BE2C (cell line): ENCODE measurements around the gene MIEN1.
"Not testable (repeated sequence)": the region's sequence is repeated elsewhere in the genome, so short reads cannot be mapped to it uniquely, and the experiment has no call there.

Experiments used
- DNase-seq: peaks from one replicate; pipeline ENCODE4 v3.0.0-alpha.2; 2020
- H3K27me3 ChIP-seq: fragments of 250-450 bp; sonication (Bioruptor Pico); 2 replicates; pipeline ENCODE4 v1.5.1; 2020; ENCODE audit warnings: mild to moderate bottlenecking
- H3K36me3 ChIP-seq: fragments of 250-450 bp; sonication (Bioruptor Pico); 2 replicates; pipeline ENCODE4 v1.5.1; 2020; ENCODE audit warnings: mild to moderate bottlenecking
- H3K4me1 ChIP-seq: fragments of 250-450 bp; sonication (Bioruptor Pico); 2 replicates; pipeline ENCODE4 v1.5.1; 2020
- H3K4me3 ChIP-seq: 2 replicates; pipeline ENCODE4 v1.5.1; 2011; ENCODE audit warnings: low read depth, low read length
- H3K9me3 ChIP-seq: fragments of 250-450 bp; sonication (Bioruptor Pico); 2 replicates; pipeline ENCODE4 v1.5.1; 2020
- TF ChIP-seq, protein P1 (sequence below): IDR thresholded peaks from 2 replicates; pipeline ENCODE4 v1.5.1; 2012; ENCODE audit warnings: mild to moderate bottlenecking, low read depth, low read length

MIEN1 gene

DNA sequence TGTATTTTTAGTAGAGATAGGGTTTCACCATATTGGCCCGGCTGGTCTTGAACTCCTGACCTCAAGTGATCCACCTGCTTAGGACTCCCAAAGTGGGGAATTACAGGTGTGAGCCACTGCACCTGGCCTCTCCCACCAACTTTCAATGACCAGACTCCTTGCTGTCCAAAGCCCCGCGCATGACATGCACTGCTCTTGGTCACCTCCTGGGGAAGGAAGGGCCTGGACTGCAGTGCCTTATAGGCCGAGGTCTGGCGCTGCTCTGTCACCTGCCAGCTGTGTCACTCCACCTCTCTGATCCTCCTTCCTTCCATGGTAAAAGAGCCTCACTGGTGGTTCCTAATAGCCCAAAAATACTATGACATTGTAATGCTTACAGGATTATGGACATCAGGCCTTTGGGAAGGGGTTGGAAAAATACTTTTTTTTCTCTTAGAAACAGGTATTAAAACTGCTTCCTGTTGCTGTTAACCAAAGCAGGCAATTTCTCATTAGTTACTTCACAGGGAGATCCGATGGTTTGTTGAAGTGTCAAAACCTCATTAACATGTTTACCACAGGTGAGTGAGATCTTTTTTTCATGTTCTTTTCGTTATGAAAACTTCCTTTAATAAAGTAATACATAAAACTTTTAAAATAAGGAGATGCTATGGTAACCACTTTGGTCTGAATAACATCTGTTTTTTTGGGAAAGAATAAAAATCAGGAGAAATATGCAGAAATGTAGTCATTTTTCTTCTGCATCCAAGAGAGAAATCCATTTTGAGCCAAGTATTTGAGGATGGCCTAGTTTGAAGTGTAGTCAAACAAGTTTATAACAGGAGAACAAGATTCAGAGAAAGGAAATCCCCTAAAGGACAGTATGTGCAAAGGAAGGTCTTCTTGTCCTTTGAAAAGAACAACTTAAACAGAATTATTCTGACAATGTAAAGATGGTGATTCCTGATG is 42.9 kb upstream of the MIEN1 start:
- Histone ChIP-seq H3K4me1 (no peaks in the 10 kb centered on the region), H3K36me3 (no peaks in the 10 kb centered on the region), H3K4me3 (no peak overlapping the region), H3K27me3 (peaks cover 84% of the 10 kb centered on the region), H3K9me3 (no peaks in the 10 kb centered on the region; the same call in 1 of the 2 replicates)
- DNase-seq = no peak
- TF ChIP-seq, protein P1, sequence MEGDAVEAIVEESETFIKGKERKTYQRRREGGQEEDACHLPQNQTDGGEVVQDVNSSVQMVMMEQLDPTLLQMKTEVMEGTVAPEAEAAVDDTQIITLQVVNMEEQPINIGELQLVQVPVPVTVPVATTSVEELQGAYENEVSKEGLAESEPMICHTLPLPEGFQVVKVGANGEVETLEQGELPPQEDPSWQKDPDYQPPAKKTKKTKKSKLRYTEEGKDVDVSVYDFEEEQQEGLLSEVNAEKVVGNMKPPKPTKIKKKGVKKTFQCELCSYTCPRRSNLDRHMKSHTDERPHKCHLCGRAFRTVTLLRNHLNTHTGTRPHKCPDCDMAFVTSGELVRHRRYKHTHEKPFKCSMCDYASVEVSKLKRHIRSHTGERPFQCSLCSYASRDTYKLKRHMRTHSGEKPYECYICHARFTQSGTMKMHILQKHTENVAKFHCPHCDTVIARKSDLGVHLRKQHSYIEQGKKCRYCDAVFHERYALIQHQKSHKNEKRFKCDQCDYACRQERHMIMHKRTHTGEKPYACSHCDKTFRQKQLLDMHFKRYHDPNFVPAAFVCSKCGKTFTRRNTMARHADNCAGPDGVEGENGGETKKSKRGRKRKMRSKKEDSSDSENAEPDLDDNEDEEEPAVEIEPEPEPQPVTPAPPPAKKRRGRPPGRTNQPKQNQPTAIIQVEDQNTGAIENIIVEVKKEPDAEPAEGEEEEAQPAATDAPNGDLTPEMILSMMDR = no peak

DNA sequence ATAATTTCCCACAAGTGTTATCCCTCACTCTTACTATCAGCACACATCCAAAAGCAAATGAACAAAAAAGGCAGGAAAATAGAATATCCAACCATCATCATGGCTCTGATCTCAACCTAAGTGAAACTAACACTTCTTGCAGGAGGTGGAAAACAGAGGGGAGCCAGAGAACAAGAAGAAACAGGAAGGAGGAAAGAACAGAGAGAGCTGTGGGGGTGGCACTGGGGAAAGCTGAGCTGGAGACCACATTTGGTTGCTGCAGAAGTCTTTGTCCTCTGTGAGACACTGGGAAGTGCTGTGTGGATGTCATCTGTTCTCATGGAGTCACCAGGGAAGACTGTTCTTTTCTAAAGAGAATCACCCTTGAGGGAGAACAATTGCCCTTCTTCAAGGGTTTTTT is 42.1 kb upstream of the MIEN1 start:
- Histone ChIP-seq H3K27me3 (peaks cover 82% of the 10 kb centered on the region), H3K4me3 (no peak overlapping the region), H3K4me1 (no peaks in the 10 kb centered on the region), H3K9me3 (no peaks in the 10 kb centered on the region; the same call in 1 of the 2 replicates), H3K36me3 (no peaks in the 10 kb centered on the region)
- TF ChIP-seq, protein P1 = no peak
- no peak for DNase-seq

DNA sequence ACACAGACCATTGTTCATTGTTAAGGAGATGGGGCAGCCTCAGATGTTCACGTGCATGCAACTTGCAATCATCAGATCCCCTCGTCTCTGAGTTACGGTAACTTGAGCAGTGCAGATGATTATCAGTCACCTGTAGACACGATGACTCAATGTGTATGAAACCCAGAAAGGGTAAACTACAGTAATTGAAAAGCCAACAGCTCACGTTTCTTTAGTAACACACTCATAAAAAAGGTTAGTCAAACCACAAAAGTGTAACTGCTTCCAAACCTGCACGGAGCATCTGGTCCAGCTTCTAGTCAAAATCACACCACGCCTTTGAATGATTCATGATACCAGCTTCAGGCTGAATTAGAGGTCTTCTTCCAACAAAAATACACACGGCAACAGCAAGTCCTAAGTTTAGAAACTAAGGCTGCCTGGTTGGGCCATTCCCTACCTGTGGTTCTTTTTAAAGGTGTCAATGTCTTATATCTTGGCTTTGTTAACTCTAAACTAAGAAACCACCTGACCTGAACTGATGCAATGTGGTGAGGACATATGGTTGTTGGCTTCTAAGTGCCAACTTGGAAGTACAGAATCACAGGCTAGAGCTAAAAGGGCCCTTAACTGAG is 39.7 kb upstream of the MIEN1 start:
- no peak for DNase-seq
- Histone ChIP-seq H3K9me3 (peaks cover 13% of the 10 kb centered on the region), H3K36me3 (no peaks in the 10 kb centered on the region), H3K27me3 (peaks cover 81% of the 10 kb centered on the region), H3K4me1 (no peaks in the 10 kb centered on the region), H3K4me3 (no peak overlapping the region)
- TF ChIP-seq, protein P1 = no peak

DNA sequence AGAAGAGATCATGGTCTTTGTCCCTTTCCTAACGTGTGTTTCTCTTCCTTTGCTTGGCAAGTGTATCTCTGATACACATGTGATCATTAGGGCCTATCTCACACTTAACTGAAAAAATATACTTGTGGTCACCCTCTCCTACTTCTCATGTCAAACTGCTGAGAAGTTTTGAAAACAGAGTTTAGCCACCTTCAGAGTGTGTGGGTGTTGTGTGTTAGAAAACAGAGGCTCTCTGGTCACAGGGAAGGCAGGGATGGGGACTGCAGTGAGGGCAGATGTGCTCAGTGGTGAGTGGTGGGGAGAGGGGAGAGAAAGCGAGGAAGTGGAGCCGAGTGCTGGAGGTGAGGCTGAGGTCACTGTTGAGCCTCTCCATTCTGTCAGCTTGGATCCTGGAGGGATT is 36.8 kb upstream of the MIEN1 start:
- H3K4me3 ChIP-seq = no peak overlapping the region
- DNase-seq = no peak
- H3K9me3 ChIP-seq = peaks cover 13% of the 10 kb centered on the region
- no peaks in the 10 kb centered on the region for H3K36me3 ChIP-seq
- no peaks in the 10 kb centered on the region for H3K4me1 ChIP-seq
- TF ChIP-seq, protein P1 = no peak
- peaks cover 79% of the 10 kb centered on the region for H3K27me3 ChIP-seq

DNA sequence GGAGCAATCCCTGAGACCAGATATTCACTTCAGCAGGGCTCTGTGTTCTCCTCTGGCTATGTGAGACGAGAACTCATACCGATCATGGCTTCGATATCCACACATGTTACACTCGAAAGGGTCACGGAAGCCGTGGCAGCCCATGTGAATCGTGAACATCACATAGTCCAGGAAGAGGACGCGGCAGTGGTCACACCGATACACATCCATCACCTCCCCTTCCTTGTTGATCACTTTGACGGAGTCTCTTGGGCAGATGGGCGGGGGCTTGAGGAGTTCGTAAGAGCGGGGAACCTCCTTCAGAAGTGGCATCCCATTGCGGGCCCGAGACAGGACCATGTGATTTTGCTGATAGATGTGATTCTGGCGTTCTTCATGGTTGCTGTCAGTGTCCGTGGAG is 35.4 kb upstream of the MIEN1 start:
- H3K4me3 ChIP-seq = no peak overlapping the region
- peaks cover 87% of the 10 kb centered on the region for H3K27me3 ChIP-seq
- no peaks in the 10 kb centered on the region for H3K4me1 ChIP-seq
- H3K36me3 ChIP-seq = no peaks in the 10 kb centered on the region
- H3K9me3 ChIP-seq = peaks cover 13% of the 10 kb centered on the region
- TF ChIP-seq, protein P1 = no peak
- DNase-seq = no peak

DNA sequence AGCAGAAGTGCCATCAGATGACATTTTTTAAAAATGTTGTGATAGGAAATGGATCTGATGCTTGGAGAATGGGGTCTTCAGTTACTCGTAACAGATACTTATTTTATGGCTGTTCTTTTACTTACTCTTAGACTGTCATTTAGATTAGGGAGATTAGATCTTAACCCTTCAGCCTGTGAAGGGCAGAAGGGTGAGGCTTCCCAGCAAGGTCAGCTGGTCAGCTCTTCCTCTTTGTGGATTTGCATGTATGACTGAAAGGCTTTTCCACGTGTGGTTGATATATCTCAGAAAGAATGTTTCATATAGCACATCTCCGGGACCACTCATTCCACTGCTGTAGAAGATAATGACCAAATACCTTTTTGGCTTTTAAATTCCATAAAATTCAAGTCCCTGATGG is 34.8 kb upstream of the MIEN1 start:
- Histone ChIP-seq H3K4me3 (no peak overlapping the region), H3K4me1 (no peaks in the 10 kb centered on the region), H3K27me3 (peaks cover 91% of the 10 kb centered on the region), H3K9me3 (peaks cover 13% of the 10 kb centered on the region), H3K36me3 (no peaks in the 10 kb centered on the region)
- no peak for DNase-seq
- TF ChIP-seq, protein P1 = no peak

DNA sequence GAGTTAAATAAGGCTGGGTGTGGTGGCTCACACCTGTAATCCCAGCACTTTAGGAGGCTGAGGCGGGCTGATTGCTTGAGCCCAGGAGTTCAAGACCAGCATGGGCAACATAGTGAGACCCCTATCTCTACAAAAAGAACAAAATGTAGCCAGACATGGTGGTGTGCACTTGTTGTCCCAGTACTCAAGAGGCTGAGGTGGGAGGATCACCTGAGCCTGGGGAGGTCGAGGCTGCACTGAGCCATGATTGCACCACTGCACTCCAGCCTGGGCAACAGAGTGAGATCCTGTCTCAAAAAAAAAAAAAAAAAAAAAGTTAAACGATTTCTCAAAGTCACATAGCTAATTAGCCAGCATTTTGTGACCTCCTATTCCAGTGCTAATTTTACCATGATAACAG is 33.8 kb upstream of the MIEN1 start:
- H3K4me1 ChIP-seq, H3K36me3 ChIP-seq, H3K4me3 ChIP-seq, DNase-seq: not testable (repeated sequence)
- H3K27me3 ChIP-seq = peaks cover 90% of the 10 kb centered on the region
- H3K9me3 ChIP-seq = peaks cover 13% of the 10 kb centered on the region
